Measurements from ENCODE around the gene TMIGD3.

DNA sequence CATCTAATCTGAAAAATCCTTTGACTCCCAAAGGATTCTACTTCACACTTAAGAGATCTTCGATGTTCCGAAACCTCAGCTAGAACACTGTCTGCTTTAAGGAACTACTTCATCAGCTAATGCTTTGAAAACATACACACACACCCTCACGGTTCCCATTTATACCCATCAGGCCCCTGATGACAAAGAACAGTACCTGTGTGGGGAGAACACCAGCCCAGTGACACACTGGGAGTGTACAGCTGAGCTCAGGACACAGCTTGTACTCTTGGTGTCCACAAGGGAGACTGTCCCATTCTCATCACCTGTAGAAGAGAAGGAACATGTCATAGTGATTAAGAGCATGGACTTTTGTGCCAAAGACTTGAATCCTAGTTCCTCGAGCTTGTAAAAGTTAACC, 61.0 kb downstream of the TMIGD3 start:
- TF ChIP-seq, protein P1, sequence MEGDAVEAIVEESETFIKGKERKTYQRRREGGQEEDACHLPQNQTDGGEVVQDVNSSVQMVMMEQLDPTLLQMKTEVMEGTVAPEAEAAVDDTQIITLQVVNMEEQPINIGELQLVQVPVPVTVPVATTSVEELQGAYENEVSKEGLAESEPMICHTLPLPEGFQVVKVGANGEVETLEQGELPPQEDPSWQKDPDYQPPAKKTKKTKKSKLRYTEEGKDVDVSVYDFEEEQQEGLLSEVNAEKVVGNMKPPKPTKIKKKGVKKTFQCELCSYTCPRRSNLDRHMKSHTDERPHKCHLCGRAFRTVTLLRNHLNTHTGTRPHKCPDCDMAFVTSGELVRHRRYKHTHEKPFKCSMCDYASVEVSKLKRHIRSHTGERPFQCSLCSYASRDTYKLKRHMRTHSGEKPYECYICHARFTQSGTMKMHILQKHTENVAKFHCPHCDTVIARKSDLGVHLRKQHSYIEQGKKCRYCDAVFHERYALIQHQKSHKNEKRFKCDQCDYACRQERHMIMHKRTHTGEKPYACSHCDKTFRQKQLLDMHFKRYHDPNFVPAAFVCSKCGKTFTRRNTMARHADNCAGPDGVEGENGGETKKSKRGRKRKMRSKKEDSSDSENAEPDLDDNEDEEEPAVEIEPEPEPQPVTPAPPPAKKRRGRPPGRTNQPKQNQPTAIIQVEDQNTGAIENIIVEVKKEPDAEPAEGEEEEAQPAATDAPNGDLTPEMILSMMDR (IDR thresholded peaks at IDR 0.05): no peak
- TF ChIP-seq ESRRA (CRISPR knock-in tag; IDR thresholded peaks at IDR 0.05; ENCODE audit: borderline replicate concordance): no peak
- TF ChIP-seq, protein P2, sequence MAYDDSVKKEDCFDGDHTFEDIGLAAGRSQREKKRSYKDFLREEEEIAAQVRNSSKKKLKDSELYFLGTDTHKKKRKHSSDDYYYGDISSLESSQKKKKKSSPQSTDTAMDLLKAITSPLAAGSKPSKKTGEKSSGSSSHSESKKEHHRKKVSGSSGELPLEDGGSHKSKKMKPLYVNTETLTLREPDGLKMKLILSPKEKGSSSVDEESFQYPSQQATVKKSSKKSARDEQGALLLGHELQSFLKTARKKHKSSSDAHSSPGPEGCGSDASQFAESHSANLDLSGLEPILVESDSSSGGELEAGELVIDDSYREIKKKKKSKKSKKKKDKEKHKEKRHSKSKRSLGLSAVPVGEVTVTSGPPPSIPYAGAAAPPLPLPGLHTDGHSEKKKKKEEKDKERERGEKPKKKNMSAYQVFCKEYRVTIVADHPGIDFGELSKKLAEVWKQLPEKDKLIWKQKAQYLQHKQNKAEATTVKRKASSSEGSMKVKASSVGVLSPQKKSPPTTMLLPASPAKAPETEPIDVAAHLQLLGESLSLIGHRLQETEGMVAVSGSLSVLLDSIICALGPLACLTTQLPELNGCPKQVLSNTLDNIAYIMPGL (CRISPR knock-in tag; IDR thresholded peaks at IDR 0.05): no peak
- TF ChIP-seq, protein P3, sequence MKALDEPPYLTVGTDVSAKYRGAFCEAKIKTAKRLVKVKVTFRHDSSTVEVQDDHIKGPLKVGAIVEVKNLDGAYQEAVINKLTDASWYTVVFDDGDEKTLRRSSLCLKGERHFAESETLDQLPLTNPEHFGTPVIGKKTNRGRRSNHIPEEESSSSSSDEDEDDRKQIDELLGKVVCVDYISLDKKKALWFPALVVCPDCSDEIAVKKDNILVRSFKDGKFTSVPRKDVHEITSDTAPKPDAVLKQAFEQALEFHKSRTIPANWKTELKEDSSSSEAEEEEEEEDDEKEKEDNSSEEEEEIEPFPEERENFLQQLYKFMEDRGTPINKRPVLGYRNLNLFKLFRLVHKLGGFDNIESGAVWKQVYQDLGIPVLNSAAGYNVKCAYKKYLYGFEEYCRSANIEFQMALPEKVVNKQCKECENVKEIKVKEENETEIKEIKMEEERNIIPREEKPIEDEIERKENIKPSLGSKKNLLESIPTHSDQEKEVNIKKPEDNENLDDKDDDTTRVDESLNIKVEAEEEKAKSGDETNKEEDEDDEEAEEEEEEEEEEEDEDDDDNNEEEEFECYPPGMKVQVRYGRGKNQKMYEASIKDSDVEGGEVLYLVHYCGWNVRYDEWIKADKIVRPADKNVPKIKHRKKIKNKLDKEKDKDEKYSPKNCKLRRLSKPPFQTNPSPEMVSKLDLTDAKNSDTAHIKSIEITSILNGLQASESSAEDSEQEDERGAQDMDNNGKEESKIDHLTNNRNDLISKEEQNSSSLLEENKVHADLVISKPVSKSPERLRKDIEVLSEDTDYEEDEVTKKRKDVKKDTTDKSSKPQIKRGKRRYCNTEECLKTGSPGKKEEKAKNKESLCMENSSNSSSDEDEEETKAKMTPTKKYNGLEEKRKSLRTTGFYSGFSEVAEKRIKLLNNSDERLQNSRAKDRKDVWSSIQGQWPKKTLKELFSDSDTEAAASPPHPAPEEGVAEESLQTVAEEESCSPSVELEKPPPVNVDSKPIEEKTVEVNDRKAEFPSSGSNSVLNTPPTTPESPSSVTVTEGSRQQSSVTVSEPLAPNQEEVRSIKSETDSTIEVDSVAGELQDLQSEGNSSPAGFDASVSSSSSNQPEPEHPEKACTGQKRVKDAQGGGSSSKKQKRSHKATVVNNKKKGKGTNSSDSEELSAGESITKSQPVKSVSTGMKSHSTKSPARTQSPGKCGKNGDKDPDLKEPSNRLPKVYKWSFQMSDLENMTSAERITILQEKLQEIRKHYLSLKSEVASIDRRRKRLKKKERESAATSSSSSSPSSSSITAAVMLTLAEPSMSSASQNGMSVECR (CRISPR knock-in tag; IDR thresholded peaks at IDR 0.05; ENCODE audit: borderline replicate concordance): no peak
- TF ChIP-seq NR2C2 (CRISPR knock-in tag; IDR thresholded peaks at IDR 0.05): no peak
